Effector memory CD4-positive, alpha-beta T cell (primary cell): ENCODE measurements around the gene HDGFL2.

ENCODE experiments used
- DNase-seq, 3 donors: peaks; one replicate each; pipeline ENCODE4 v3.0.0-alpha.2; 2020
- H3K27ac ChIP-seq: 2 replicates; pipeline ENCODE4 v1.7.0; 2013; ENCODE audit warnings: mild to moderate bottlenecking, low read length, moderate library complexity; ENCODE audit not compliant: insufficient read depth, poor library complexity, severe bottlenecking
- H3K27me3 ChIP-seq: replicated peaks from 2 replicates; pipeline ENCODE4 v1.7.0; 2013; ENCODE audit warnings: mild to moderate bottlenecking, low read length; ENCODE audit not compliant: insufficient read depth, control insufficient read depth, poor library complexity, severe bottlenecking
- H3K36me3 ChIP-seq: 2 replicates; pipeline ENCODE4 v1.7.0; 2013; ENCODE audit warnings: mild to moderate bottlenecking, low read length, moderate library complexity; ENCODE audit not compliant: control insufficient read depth, insufficient read depth
- H3K4me1 ChIP-seq: 2 replicates; pipeline ENCODE4 v1.7.0; 2013; ENCODE audit warnings: low read length, mild to moderate bottlenecking; ENCODE audit not compliant: control insufficient read depth, insufficient read depth, poor library complexity, severe bottlenecking
- H3K4me3 ChIP-seq: 2 replicates; pipeline ENCODE4 v1.7.0; 2013; ENCODE audit warnings: low read length, low read depth, mild to moderate bottlenecking; ENCODE audit not compliant: insufficient read depth, poor library complexity, severe bottlenecking
- H3K9me3 ChIP-seq: 2 replicates; pipeline ENCODE4 v1.7.0; 2013; ENCODE audit warnings: mild to moderate bottlenecking, low read length, moderate library complexity; ENCODE audit not compliant: control insufficient read depth

Gene HDGFL2

DNA sequence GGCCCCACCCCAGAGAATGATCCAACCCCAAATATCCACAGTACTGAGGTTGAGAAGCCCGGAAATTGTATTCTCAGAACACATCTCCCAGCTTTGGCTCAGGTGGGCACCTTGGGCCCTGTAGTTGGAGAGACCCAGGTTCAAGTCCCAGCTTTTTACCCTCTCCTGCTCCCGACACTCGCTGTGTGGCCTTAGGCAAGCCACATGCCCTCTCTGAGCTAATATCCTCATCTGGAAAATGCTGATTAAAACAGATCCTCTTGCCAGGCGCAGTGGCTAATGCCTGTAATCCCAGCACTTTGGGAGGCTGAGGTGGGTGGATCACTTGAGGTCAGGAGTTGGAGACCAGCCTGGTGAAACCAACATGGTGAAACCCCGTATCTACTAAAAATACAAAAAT lies 43.6 kb downstream of the HDGFL2 start:
- Histone ChIP-seq H3K9me3 (no peaks in the 10 kb centered on the region), H3K4me3 (no peak overlapping the region), H3K27ac (no peak overlapping the region), H3K4me1 (no peaks in the 10 kb centered on the region), H3K27me3 (no peaks in the 10 kb centered on the region), H3K36me3 (no peaks in the 10 kb centered on the region)
- DNase-seq = no peak

DNA sequence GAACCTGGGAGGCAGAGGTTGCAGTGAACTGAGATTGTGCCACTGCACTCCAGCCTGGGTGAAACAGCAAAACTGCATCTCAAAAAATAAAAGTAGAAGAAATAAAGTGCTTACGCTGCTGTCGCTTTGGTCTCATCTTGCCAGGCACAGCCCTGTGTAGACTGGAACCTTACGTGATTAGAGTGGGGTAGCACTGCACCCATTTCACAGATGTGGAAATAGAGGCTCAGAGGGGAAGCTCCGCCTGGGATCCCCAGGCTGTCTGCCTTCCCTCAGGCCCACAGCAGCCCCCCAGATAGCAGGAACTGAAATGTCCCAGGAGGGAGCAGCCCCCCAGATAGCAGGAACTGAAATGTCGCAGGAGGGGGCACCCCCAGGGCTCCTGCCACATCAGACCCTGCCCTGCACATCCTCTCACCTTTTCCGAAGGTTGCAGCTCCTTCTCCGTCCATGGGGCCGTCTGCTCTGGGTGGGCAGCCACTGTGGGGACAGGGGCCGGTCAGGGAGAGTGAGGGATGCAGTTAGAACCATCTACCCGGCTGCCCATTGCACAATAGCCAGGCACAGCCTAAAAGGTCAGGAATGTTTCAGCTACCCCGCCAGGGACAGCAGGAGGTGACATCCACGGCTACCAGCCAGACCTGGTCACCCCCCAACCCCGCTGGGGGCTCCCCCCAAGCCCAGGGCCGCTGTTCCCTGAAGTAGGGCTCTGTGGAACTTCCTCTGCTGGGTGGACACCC lies 44.3 kb downstream of the HDGFL2 start:
- H3K27ac ChIP-seq = no peak overlapping the region
- H3K9me3 ChIP-seq = no peaks in the 10 kb centered on the region
- H3K27me3 ChIP-seq = no peaks in the 10 kb centered on the region
- no peak overlapping the region for H3K4me3 ChIP-seq
- no peaks in the 10 kb centered on the region for H3K36me3 ChIP-seq
- no peaks in the 10 kb centered on the region for H3K4me1 ChIP-seq
- no peak for DNase-seq

DNA sequence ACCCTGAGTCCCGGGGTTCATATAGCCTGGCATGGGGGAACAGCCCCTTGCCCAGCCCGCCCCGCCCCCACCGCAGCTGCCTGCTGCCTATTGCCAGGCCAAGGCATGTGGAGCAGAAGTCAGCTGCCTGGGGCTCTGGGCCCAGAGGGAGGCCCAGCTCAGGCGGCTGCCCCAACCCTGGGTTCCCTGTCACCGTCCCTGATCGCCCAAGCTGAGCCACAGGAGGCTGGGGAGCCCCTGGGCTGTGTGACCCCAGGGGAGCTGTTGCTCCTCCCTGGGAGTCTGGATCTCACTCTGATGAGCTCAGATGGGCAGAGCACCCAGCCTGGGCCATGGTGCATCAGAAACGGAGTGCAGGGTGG lies 44.8 kb downstream of the HDGFL2 start:
- Histone ChIP-seq H3K27ac (no peak overlapping the region), H3K36me3 (no peaks in the 10 kb centered on the region), H3K27me3 (no peaks in the 10 kb centered on the region), H3K4me3 (no peak overlapping the region), H3K4me1 (no peaks in the 10 kb centered on the region), H3K9me3 (no peaks in the 10 kb centered on the region)
- DNase-seq = no peak

DNA sequence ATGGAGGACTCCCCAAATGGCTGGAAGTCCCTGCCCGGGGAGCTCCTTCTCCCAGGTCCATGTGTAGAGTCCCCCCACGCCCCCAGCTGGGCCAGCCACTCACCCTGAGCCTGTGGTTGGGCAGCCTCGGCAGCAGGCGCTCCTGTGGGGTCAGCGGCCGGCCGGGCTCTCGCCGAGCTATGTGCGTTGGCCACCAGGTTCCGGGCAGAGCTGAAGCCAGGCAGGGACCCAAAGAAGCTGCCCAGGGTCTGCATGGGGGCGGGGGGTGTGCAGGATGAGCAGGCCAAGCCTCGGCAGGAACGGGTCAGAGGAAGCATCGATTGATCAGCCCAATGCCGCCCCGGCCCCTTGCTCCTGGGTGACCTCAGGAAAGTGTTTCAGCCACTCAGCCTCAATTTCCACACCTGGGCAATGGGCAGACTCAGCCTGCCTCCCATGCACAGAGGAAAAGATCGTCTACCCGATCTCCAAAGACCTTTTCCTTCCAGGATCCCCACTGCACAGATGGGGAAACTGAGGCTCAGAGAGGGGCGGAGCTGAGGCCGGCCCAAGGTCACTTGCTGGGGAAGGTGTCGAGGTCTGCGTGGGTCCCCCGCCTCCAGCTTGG lies 45.5 kb downstream of the HDGFL2 start:
- H3K4me3 ChIP-seq = no peak overlapping the region
- DNase-seq = no peak
- H3K27ac ChIP-seq = no peak overlapping the region
- H3K27me3 ChIP-seq = no peaks in the 10 kb centered on the region
- no peaks in the 10 kb centered on the region for H3K9me3 ChIP-seq
- no peaks in the 10 kb centered on the region for H3K4me1 ChIP-seq
- no peaks in the 10 kb centered on the region for H3K36me3 ChIP-seq

DNA sequence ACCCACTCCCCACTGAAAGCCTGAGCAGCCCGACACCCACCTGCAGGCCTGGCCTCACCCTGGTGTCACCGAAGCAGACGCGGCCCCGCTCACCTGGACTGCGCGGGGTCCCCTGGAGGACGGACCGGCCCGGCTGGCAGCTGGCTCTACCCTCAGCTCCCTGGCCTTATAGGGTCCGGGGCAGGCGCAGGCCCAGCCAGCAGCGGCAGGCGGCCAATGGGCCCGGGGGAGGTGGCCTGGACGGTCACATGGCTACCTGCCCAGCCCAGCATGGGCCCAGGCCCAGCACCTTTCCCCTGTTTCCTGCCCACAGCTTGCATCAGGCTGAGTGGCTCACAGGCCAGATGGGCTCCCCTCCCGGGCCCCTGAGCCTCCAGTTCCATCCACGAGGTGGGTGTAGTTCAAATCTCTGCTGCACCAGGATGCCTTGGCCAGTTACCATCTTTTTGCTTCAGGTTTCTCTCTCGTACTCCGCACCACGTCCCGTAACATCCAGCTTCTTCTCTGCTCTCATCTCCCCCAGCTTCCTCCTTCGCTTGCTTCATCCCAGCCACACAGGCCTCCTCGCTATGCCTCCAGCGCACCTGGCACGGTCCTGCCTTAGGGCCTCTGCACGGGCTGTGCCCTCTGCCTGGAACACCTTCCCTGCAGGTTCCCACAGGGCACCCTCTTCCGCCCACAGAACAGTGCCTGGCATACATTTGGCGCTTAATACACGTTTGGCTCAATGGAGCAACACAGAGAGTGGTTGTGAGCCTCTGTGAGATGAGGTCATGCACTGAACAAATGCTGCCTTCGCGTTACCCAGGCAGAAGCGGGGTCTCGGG lies 46.5 kb downstream of the HDGFL2 start, which contains the start of gene PLIN4:
Gene PLIN4 (minus strand): TSS at position 142 of the 827 bp plus-strand sequence. CDS start 214 bp downstream, outside the sequence.
- Histone ChIP-seq H3K4me3 (no peak within 1 kb of the TSS), H3K27me3 (no peaks in the 10 kb centered on the region), H3K4me1 (no peaks in the 10 kb centered on the region)

DNA sequence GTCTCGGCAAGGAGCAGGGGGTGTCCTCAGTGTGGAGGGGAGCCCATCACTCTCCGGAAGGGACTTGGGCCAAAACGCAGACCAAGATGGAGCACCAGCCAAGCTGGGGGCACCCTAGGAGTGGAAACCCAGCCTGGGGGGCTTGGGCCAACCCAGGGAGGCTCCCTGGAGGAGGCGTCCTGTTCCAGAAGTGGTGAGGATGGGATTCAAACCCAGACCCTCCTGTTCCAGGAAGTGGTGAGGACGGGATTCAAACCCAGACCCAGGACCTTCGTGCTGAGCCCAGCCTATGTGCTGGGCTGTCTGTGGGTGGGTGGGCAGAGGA lies 47.0 kb downstream of the HDGFL2 start:
- Histone ChIP-seq H3K9me3 (no peaks in the 10 kb centered on the region), H3K27ac (no peak overlapping the region), H3K27me3 (no peaks in the 10 kb centered on the region), H3K4me3 (no peak overlapping the region), H3K36me3 (no peaks in the 10 kb centered on the region), H3K4me1 (no peaks in the 10 kb centered on the region)
- no peak for DNase-seq

More for the DNA sequence above, 46.5 kb downstream of the HDGFL2 start, which contains the start of gene PLIN4:
- H3K36me3 ChIP-seq = no peaks in the 10 kb centered on the region
- no peaks in the 10 kb centered on the region for H3K9me3 ChIP-seq
- H3K27ac ChIP-seq = no peak within 1 kb of the TSS
- no peak for DNase-seq

DNA sequence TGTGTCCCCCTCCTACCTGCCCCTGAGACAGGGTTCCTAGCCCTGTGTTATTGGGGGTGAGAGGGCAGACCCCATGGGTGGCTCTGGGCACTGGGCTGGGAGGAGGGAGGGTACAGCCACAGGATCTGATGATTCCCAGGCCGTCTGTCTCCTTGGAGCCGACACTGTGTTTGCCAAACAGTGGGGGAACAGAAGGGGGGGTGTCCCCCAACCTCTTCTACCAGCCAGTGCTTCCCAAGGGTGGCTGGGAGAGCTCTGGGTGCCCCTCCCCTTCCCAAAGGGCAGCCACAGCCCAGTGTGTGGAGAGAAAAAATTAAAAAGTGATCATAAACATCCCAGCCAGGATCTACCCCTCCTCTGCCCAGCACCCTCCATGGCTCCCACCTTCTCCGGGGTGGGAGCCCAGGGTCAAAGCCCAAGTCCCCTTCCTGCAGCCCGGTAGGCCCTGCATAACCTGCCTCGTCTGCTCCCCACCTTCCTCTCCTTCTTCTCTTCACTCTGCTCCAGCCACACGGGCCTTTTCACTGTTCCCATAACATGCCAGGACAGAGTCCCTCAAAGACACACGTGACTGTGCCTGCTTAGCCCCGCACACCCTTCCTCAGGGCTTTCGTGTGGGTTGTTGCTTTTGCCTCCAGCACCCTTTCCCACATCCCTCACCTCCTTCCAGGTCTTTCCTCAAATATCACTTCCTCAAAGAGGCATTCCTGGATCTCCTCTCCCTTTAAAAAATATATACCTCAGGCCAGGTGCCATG lies 47.6 kb downstream of the HDGFL2 start:
- H3K4me3 ChIP-seq = no peak overlapping the region
- H3K36me3 ChIP-seq = no peaks in the 10 kb centered on the region
- no peaks in the 10 kb centered on the region for H3K27me3 ChIP-seq
- no peak for DNase-seq
- no peak overlapping the region for H3K27ac ChIP-seq
- no peaks in the 10 kb centered on the region for H3K9me3 ChIP-seq
- no peaks in the 10 kb centered on the region for H3K4me1 ChIP-seq

DNA sequence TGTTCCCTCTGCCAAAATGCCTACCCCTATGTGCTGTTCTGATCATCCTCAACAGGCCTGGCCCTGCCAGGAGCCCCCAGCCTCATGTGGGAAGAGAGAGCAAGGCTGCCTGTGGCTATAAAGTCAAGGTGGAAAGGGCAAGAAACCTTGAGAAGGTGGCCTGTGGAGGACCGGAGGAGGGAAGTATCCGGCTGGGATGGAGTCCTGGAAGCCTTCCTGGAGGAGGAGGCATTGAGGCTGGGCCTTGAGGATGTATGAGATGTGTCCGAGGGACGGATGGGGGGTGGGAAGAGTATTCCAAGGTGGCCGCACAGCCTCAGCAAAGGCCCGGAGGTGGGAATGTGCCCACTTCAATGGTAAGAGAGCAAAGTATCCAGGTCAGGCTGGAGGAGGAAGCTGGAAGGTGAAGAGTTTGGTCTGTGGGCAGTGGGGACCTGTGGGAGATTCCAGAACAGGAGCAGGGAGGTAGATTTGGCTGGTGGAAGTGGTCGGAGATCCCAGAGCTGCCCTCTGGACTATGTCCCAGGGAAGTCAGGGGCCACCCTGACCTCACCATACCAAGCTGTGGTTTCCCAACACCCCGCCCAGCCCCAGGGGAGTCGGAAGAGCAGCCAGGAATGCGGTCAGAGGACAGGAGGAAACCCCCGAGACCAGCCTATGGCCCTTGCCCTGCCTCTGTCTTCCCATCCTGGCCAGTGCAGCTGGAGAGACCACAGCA lies 49.2 kb downstream of the HDGFL2 start:
- H3K9me3 ChIP-seq = no peaks in the 10 kb centered on the region
- H3K36me3 ChIP-seq = no peaks in the 10 kb centered on the region
- H3K27me3 ChIP-seq = no peaks in the 10 kb centered on the region
- DNase-seq = no peak
- H3K27ac ChIP-seq = no peak overlapping the region
- no peaks in the 10 kb centered on the region for H3K4me1 ChIP-seq
- no peak overlapping the region for H3K4me3 ChIP-seq

DNA sequence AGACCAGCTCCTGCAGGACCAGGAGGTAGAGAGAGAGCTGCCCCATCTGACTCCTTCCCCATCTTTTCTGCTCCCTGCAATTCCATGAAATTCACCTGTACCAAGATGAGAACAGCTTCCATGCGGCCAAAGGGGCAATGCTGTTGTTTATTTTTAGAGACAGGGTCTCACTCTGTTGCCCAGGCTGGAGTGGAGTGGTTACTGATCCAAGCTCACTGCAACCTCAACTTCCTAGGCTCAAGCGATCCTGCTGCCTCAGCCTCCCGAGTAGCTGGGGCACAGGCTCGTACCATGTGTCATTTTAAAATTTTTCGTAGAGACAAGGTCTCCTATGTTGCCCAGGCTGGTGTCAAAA lies 49.8 kb downstream of the HDGFL2 start:
- Histone ChIP-seq H3K27me3 (no peaks in the 10 kb centered on the region), H3K4me3 (no peak overlapping the region), H3K4me1 (no peaks in the 10 kb centered on the region), H3K27ac (no peak overlapping the region), H3K36me3 (no peaks in the 10 kb centered on the region), H3K9me3 (no peaks in the 10 kb centered on the region)
- no peak for DNase-seq
